GM20431 (cell line): ENCODE data around the gene NUTM2E.
"Not testable (repeated sequence)": the region's sequence is repeated elsewhere in the genome, so short reads cannot be mapped to it uniquely, and the experiment has no call there.

ENCODE experiments used
- in situ Hi-C: fragments of 300-500 bp; cut with MseI, MboI; formaldehyde crosslinking; loops from one replicate; pipeline ENCODE4 v1.15.0; 2020; ENCODE audit warnings: low sequenced_read_pairs; ENCODE audit not compliant: unreplicated experiment

NUTM2E gene

GRCh38 chr10:79826496-79827215 is at the start of gene NUTM2E:
TSS of gene NUTM2E (plus strand) at chr10:79826739. CDS start at chr10:79841741, 15,002 bp downstream.
- in situ Hi-C loops: not testable (repeated sequence)

GRCh38 chr10:79777997-79778396 is 48.5 kb upstream of the NUTM2E start:
- in situ Hi-C loops: not testable (repeated sequence)

GRCh38 chr10:79779310-79779938 is 47.1 kb upstream of the NUTM2E start:
- in situ Hi-C loops: not testable (repeated sequence)

GRCh38 chr10:79779992-79780391 is 46.5 kb upstream of the NUTM2E start:
- in situ Hi-C loops: not testable (repeated sequence)

- in situ Hi-C loops: not testable (repeated sequence)
Observed at GRCh38 chr10:79781584-79781983, 45.0 kb upstream of the NUTM2E start.

GRCh38 chr10:79787455-79787952 is 39.0 kb upstream of the NUTM2E start:
- in situ Hi-C loops: not testable (repeated sequence)

GRCh38 chr10:79789351-79789750 is 37.2 kb upstream of the NUTM2E start:
- in situ Hi-C loops: not testable (repeated sequence)

GRCh38 chr10:79791906-79792517 is 34.5 kb upstream of the NUTM2E start:
- in situ Hi-C loops: not testable (repeated sequence)

GRCh38 chr10:79799337-79799736 is 27.2 kb upstream of the NUTM2E start:
- in situ Hi-C loops: not testable (repeated sequence)

- in situ Hi-C loops: not testable (repeated sequence)
Observed at GRCh38 chr10:79805857-79806256, 20.7 kb upstream of the NUTM2E start.

- in situ Hi-C loops: not testable (repeated sequence)
Observed at GRCh38 chr10:79811895-79812294, 14.6 kb upstream of the NUTM2E start.

- in situ Hi-C loops: not testable (repeated sequence)
Observed at GRCh38 chr10:79816290-79816689, 10.2 kb upstream of the NUTM2E start.

- in situ Hi-C loops: not testable (repeated sequence)
Observed at GRCh38 chr10:79823387-79823786, 3.2 kb upstream of the NUTM2E start.

GRCh38 chr10:79825587-79826011 is 940 bp upstream of the NUTM2E start:
- in situ Hi-C loops: not testable (repeated sequence)

- in situ Hi-C loops: not testable (repeated sequence)
Observed at GRCh38 chr10:79826131-79826495, 426 bp upstream of the NUTM2E start.

- in situ Hi-C loops: not testable (repeated sequence)
Observed at GRCh38 chr10:79833833-79834232, 7.3 kb downstream of the NUTM2E start.

- in situ Hi-C loops: not testable (repeated sequence)
Observed at GRCh38 chr10:79835891-79836290, 9.4 kb downstream of the NUTM2E start.

GRCh38 chr10:79836891-79837290 is 10.4 kb downstream of the NUTM2E start:
- in situ Hi-C loops: not testable (repeated sequence)

- in situ Hi-C loops: not testable (repeated sequence)
Observed at GRCh38 chr10:79838441-79838840, 11.9 kb downstream of the NUTM2E start.

GRCh38 chr10:79853191-79853854 is 26.8 kb downstream of the NUTM2E start:
- in situ Hi-C loops: not testable (repeated sequence)
